Measurements from ENCODE around the gene MCCC1.
"Not testable (repeated sequence)": the region's sequence is repeated elsewhere in the genome, so short reads cannot be mapped to it uniquely, and the experiment has no call there.

The MCCC1 gene

DNA sequence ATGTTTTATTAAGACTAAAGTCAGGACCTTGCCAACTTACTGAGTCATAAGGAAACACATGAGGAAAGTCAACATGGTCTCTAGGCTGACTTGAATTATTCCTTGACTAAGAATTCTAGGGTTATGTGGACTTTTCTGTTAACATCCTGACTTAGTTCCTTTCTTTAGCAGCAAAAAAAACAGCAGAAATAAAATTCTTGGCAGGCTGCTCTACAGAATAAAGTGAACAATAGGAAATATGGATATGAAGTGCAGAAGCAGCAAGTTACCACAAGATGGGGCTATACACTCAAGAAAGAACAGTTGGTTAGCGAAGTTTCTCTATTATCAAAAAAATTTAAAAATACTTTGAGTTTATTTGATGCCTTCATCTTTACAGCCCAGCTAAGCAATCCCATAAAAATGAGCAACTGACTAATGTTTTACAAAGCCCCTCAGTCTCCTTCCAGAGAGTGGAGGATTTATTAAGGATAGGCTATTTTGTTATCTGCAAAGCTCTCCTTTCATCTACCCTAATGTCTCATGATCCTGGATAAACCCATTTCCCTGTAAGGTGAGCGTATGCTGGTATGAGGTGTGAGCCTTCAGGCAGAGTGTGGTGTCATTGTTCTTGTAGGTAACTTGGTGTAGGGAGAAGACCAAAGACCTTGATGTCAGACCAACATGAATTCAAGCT is 23.1 kb upstream of the MCCC1 start:
- TF ChIP-seq, protein P1, sequence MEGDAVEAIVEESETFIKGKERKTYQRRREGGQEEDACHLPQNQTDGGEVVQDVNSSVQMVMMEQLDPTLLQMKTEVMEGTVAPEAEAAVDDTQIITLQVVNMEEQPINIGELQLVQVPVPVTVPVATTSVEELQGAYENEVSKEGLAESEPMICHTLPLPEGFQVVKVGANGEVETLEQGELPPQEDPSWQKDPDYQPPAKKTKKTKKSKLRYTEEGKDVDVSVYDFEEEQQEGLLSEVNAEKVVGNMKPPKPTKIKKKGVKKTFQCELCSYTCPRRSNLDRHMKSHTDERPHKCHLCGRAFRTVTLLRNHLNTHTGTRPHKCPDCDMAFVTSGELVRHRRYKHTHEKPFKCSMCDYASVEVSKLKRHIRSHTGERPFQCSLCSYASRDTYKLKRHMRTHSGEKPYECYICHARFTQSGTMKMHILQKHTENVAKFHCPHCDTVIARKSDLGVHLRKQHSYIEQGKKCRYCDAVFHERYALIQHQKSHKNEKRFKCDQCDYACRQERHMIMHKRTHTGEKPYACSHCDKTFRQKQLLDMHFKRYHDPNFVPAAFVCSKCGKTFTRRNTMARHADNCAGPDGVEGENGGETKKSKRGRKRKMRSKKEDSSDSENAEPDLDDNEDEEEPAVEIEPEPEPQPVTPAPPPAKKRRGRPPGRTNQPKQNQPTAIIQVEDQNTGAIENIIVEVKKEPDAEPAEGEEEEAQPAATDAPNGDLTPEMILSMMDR (IDR thresholded peaks at IDR 0.05) = peak; percentile 87
- no peak overlapping the region for H3K27ac ChIP-seq

DNA sequence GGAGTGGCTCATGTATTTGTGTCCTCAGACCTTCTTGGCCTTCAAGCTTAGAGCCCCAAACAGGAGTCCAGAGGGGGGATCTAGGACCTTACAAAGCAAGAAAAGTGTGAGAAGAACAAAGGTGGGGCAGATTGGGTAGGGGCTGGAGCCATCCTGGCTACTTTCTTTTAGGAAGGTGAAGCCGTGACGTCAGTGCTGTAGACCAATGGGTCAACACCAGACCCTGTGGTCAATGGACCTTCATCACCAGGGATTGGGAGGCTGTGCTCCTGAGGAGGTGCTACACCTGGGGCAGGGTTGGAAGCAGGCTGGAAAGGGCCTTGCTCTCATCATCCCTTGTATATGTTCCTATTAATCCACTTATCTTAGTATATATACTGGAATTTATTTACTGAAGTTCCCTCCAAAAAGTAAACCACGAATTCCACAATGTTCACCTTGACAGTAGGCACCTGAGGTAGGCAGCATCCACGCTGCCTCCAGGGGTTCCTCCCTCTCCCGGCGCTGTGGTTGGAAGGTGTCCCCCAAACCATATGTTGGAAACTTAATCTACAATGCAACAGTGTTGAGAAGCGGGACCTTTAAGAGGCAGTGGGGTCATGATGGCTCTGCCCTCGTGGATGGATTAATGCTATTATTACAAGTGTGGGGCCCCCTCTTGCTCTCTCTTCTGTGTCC is 21.4 kb upstream of the MCCC1 start:
- peaks cover 24% of the 10 kb centered on the region for H3K27me3 ChIP-seq
- no peaks in the 10 kb centered on the region for H3K9me3 ChIP-seq
- peaks cover 3 to 8% of the 10 kb centered on the region in 2 experiments for H3K4me1 ChIP-seq (ENCODE audit: control insufficient read depth in 1 of 2, insufficient read depth in 1 of 2, low read depth in 1 of 2, low read length in 1 of 2)
- H3K27ac ChIP-seq = no peak overlapping the region
- TF ChIP-seq, protein P1 (IDR thresholded peaks at IDR 0.05) = no peak
- no peaks in the 10 kb centered on the region for H3K36me3 ChIP-seq
- no peak overlapping the region for H3K4me3 ChIP-seq (ENCODE audit: low read depth in 1 of 2, low read length in 1 of 2)

More for the DNA sequence above, 23.1 kb upstream of the MCCC1 start:
- no peaks in the 10 kb centered on the region for H3K4me1 ChIP-seq (ENCODE audit: control insufficient read depth in 1 of 2, insufficient read depth in 1 of 2, low read depth in 1 of 2, low read length in 1 of 2)
- no peaks in the 10 kb centered on the region for H3K9me3 ChIP-seq
- peaks cover 6% of the 10 kb centered on the region for H3K27me3 ChIP-seq
- no peak overlapping the region for H3K4me3 ChIP-seq (ENCODE audit: low read depth in 1 of 2, low read length in 1 of 2)
- H3K36me3 ChIP-seq = no peaks in the 10 kb centered on the region

DNA sequence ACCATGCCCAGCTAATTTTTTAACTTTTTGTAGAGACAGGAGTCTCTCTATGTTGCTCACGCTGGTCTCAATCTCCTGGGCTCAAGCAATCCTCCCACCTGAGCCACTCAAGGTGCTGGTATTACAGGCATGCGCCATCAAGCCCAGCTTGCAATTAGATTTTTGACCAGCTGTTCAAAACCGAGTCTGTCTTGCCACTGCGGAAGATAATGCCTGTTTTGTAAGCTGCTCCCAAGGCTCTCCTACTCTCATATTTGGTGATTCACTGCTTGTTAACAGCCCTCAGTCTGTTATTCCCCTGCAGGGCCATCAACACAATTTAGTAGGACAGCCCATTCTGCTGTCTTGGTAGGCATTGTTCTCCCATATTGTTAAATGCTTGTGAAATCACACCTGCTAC is 17.8 kb upstream of the MCCC1 start:
- no peaks in the 10 kb centered on the region for H3K36me3 ChIP-seq
- H3K4me1 ChIP-seq (ENCODE audit: control insufficient read depth in 1 of 2, insufficient read depth in 1 of 2, low read depth in 1 of 2, low read length in 1 of 2) = peaks cover 3 to 8% of the 10 kb centered on the region in 2 experiments
- TF ChIP-seq, protein P1 (IDR thresholded peaks at IDR 0.05) = no peak
- peaks cover 31% of the 10 kb centered on the region for H3K27me3 ChIP-seq
- H3K4me3 ChIP-seq (ENCODE audit: low read depth in 1 of 2, low read length in 1 of 2) = no peak overlapping the region
- H3K9me3 ChIP-seq = no peaks in the 10 kb centered on the region
- no peak overlapping the region for H3K27ac ChIP-seq

DNA sequence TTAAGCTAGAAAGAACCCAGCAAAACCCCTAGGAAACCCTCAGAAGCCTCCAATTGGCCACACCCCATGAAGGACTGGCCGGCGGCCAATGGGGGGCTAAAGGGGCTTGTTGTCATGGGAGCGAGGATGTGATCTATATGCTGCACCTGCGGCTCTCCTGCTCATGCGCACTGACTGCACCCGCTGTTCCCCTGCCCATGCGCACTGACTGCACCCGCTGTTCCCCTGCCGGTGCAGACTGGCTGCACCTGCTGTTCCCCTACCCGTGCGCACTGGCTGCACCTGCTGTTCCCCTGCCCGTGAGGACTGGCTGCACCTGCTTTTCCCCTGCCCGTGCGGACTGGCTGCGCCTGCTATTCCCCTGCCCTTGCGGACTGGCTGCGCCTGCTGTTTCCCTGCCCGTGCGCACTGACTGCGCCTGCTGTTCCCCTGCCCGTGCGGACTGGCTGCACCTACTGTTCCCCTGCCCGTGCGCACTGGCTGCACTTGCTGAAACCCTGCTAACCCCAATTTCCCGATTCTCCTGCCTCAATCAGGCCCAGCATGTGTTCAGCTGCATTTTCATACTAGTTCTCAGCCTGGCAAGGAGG is 16.8 kb upstream of the MCCC1 start:
- no peak overlapping the region for H3K4me3 ChIP-seq (ENCODE audit: low read depth in 1 of 2, low read length in 1 of 2)

DNA sequence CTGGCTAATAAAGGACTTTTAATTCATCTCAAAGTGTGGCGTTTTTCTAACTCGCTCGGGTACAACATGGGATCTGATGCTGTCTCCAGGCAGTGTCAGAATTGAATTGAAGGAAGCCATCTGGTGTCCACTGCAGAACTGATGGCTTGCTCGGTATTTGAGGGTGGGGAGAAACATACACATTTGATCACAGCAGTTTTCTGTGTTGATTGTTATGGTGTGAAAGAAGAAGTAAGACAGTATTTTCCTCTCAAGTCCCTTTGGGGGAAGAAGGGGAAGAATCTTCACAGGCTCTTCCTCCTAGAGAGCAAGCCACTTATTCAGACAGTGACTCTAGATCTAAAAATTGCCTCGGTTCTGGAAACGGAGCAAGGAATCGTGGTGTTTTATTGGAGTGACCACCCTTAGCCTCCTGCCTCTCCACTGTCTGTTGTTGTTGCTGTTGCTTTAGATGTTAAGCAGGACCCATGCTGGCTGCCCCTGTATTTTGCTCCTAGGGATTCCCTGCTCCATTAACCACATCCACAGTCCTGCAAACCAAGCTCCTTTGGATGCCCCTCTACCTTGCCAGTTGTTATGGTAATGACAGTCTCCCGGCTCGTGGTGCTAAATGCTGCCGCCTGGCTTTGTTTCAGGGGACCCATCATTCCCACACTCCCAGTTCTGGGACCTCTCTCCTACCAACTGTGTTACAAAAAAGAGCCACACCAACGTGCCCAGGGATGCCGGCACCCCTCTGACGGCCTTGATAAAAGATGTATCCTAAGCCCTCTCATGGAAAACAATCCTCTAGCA is 15.3 kb upstream of the MCCC1 start:
- no peak overlapping the region for H3K4me3 ChIP-seq (ENCODE audit: low read depth in 1 of 2, low read length in 1 of 2)
- peaks cover 31% of the 10 kb centered on the region for H3K27me3 ChIP-seq
- no peaks in the 10 kb centered on the region for H3K9me3 ChIP-seq
- H3K36me3 ChIP-seq = no peaks in the 10 kb centered on the region
- TF ChIP-seq, protein P1 (IDR thresholded peaks at IDR 0.05) = no peak
- no peak overlapping the region for H3K27ac ChIP-seq
- peaks cover 3 to 8% of the 10 kb centered on the region in 2 experiments for H3K4me1 ChIP-seq (ENCODE audit: control insufficient read depth in 1 of 2, insufficient read depth in 1 of 2, low read depth in 1 of 2, low read length in 1 of 2)

More for the DNA sequence above, 16.8 kb upstream of the MCCC1 start:
- H3K27me3 ChIP-seq = peaks cover 31% of the 10 kb centered on the region
- H3K9me3 ChIP-seq = no peaks in the 10 kb centered on the region
- H3K4me1 ChIP-seq (ENCODE audit: control insufficient read depth in 1 of 2, insufficient read depth in 1 of 2, low read depth in 1 of 2, low read length in 1 of 2) = peaks cover 3 to 8% of the 10 kb centered on the region in 2 experiments
- TF ChIP-seq, protein P1 (IDR thresholded peaks at IDR 0.05) = no peak
- no peak overlapping the region for H3K27ac ChIP-seq
- no peaks in the 10 kb centered on the region for H3K36me3 ChIP-seq

DNA sequence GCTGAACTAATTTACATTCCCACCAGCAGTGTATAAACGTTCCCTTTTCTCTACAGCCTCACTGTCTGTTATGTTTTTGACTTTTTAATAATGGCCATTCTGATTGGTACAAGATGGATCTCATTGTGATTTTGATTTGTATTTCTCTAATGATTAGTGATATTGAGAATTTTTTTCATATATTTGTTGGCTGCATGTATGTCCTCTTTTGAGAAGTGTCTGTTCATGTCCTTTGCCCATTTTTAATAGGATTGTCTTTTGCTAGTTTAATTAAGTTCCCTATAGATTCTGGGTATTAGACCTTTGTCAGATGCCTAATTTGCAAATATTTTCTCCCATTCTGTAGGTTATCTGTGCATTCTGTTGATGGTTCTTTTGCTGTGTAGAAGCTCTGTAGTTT is 10.6 kb upstream of the MCCC1 start:
- not testable (repeated sequence) for H3K27me3 ChIP-seq; H3K9me3 ChIP-seq; H3K4me3 ChIP-seq (ENCODE audit: low read depth in 1 of 2, low read length in 1 of 2); H3K4me1 ChIP-seq (ENCODE audit: control insufficient read depth in 1 of 2, insufficient read depth in 1 of 2, low read depth in 1 of 2, low read length in 1 of 2); H3K27ac ChIP-seq; H3K36me3 ChIP-seq
